ENCODE results near the gene DDB1. TPM values are rescaled to one million over a fixed set of nuclear protein-coding genes. Genes with fewer than 3 reads are reported as not detected.

DDB1 gene
- total RNA-seq, 1 donor from 2014 or later, result 228 TPM

DNA sequence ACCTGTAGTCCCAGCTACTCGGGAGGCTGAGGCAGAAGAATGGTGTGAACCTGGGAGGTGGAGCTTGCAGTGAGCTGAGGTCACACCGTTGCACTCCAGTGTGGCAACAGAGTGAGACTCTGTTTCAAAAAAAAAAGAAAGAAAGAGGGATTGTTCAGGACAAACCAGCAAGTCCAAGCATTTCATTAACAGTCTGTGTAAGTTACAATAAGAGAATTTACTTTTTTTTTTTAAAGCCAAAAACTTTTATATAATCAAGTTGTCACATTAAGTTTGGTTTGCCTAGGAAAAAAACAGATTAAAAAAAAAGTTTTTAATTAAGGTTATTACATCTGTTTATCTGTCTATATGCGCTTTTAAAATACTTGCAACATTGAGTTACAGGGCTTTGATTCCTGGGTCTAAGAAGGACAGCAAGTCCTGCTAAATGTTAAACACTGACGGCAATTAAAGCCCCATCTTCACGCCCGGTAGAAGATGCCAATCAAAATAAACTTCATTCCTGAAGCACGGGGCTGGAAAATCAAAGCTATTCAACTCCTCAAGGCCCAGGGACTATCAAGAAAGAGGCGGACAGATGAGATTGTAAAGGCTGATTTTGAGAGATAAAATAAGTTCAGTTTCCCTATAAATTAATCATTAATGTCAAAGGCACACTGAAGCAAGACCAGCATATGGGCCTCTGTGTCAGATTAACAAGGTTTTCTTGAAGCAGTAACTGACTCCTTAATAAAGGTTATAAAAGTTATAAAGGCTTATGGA, 39.9 kb upstream of the DDB1 start:
- DNase-seq (ENCODE audit: low read depth) (no peak), FAIRE-seq (no peak)
- Histone ChIP-seq H3K36me3 (ENCODE audit: control insufficient read depth, insufficient read depth, low read length) (peaks cover 9% of the 10 kb centered on the region), H3K4me3 (ENCODE audit: low read depth, low read length) (no peak overlapping the region), H3K27me3 (ENCODE audit: control insufficient read depth, insufficient read depth, low read length) (no peaks in the 10 kb centered on the region)
- TF ChIP-seq, protein P1, sequence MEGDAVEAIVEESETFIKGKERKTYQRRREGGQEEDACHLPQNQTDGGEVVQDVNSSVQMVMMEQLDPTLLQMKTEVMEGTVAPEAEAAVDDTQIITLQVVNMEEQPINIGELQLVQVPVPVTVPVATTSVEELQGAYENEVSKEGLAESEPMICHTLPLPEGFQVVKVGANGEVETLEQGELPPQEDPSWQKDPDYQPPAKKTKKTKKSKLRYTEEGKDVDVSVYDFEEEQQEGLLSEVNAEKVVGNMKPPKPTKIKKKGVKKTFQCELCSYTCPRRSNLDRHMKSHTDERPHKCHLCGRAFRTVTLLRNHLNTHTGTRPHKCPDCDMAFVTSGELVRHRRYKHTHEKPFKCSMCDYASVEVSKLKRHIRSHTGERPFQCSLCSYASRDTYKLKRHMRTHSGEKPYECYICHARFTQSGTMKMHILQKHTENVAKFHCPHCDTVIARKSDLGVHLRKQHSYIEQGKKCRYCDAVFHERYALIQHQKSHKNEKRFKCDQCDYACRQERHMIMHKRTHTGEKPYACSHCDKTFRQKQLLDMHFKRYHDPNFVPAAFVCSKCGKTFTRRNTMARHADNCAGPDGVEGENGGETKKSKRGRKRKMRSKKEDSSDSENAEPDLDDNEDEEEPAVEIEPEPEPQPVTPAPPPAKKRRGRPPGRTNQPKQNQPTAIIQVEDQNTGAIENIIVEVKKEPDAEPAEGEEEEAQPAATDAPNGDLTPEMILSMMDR (IDR thresholded peaks at IDR 0.05; ENCODE audit: insufficient read depth, low read length, severe bottlenecking), result no peak

DNA sequence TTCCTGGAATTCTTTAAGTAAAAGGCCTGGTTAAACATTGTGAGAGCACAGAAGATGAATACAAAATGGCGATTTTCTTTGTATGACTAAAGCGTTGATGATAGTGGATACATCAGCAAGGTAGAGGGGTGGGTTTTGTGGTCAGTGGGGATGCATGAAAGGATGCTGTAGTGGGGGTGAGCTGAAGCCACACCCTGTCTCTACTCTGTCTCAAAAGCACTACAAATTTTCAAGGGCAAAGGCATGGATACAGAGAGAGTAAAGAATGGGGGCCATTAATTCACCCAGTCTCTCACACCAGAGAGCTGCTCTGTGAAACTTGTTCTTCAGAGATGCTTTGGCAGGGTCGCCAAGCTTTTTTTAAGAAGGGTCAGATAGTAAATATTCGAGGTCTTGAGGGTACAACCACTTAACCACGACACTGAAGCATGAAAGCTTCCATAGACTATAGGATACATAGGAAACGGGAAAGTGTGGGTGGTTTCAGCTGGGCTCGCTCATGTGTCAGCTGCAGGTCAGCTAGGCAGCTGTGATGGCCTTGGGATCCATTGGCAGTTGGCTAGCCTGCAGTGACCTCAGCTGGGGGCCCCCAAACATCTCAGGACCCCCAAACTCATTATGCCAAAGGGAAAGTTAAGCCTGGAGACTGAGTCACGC, 37.6 kb upstream of the DDB1 start:
- TF ChIP-seq, protein P1 (IDR thresholded peaks at IDR 0.05; ENCODE audit: insufficient read depth, low read length, severe bottlenecking), result no peak

GRCh38 chr11:61369372-61370348, 36.8 kb upstream of the DDB1 start:
- DNase-seq (ENCODE audit: low read depth) (peak; percentile 100), FAIRE-seq (peak; percentile 98)
- H3K27me3 ChIP-seq (ENCODE audit: control insufficient read depth, insufficient read depth, low read length), result no peaks in the 10 kb centered on the region
- H3K36me3 ChIP-seq (ENCODE audit: control insufficient read depth, insufficient read depth, low read length), result peaks cover 14% of the 10 kb centered on the region
- H3K4me3 ChIP-seq (ENCODE audit: low read depth, low read length), result no peak overlapping the region
- TF ChIP-seq, protein P1 (IDR thresholded peaks at IDR 0.05; ENCODE audit: insufficient read depth, low read length, severe bottlenecking), result no peak

More for the DNA sequence above, 37.6 kb upstream of the DDB1 start:
- FAIRE-seq (no peak), DNase-seq (ENCODE audit: low read depth) (no peak)
- Histone ChIP-seq H3K36me3 (ENCODE audit: control insufficient read depth, insufficient read depth, low read length) (peaks cover 14% of the 10 kb centered on the region), H3K4me3 (ENCODE audit: low read depth, low read length) (no peak overlapping the region), H3K27me3 (ENCODE audit: control insufficient read depth, insufficient read depth, low read length) (no peaks in the 10 kb centered on the region)

- DNase-seq (ENCODE audit: low read depth) (no peak), FAIRE-seq (no peak)
- TF ChIP-seq, protein P1 (IDR thresholded peaks at IDR 0.05; ENCODE audit: insufficient read depth, low read length, severe bottlenecking), result no peak
- Histone ChIP-seq H3K27me3 (ENCODE audit: control insufficient read depth, insufficient read depth, low read length) (no peaks in the 10 kb centered on the region), H3K4me3 (ENCODE audit: low read depth, low read length) (no peak overlapping the region), H3K36me3 (ENCODE audit: control insufficient read depth, insufficient read depth, low read length) (peaks cover 21% of the 10 kb centered on the region)
These were observed 35.7 kb upstream of the DDB1 start for GRCh38 chr11:61368646-61369045.

DNA sequence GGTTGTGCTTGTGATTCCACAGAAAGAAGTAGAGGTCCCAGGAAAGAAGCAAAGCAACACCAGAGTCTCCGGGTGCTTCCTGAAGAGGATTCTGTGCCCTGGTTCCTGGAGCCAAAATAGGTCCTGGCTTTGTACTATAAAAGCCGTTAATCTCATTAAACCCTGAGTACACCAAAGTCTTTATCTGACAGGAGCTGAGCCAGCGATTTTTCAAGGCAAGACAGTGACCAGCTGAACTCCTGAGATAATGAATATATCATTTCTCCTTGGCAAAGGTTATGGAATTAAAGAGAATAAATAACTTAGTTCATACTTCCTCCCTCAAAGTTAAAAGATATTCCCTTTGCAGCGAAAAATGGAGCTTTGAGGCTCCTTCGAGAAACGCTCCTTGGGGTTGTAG, 34.5 kb upstream of the DDB1 start:
- TF ChIP-seq, protein P1 (IDR thresholded peaks at IDR 0.05; ENCODE audit: insufficient read depth, low read length, severe bottlenecking), result no peak

More for the DNA sequence above, 34.5 kb upstream of the DDB1 start:
- H3K27me3 ChIP-seq (ENCODE audit: control insufficient read depth, insufficient read depth, low read length), result no peaks in the 10 kb centered on the region
- peaks cover 19% of the 10 kb centered on the region for H3K36me3 ChIP-seq (ENCODE audit: control insufficient read depth, insufficient read depth, low read length)
- H3K4me3 ChIP-seq (ENCODE audit: low read depth, low read length), result no peak overlapping the region
- DNase-seq (ENCODE audit: low read depth) (no peak), FAIRE-seq (no peak)
